CD14-positive monocyte (primary cell): Measurements from ENCODE around the gene ACKR3. TPM values are rescaled to one million over a fixed set of nuclear protein-coding genes. Genes with fewer than 3 reads are reported as not detected.

Experiments
- DNase-seq, 3 donors: peaks; one replicate each; pipeline ENCODE4 v3.0.0-alpha.2; 2011 to 2022
- H2AFZ ChIP-seq: 2 replicates; pipeline ENCODE4 v1.6.0; 2012; ENCODE audit warnings: mild to moderate bottlenecking, low read depth, low read length, inconsistent platforms; ENCODE audit not compliant: insufficient read depth, poor library complexity, severe bottlenecking
- H3K27ac ChIP-seq, 2 donors: 1 replicate in 1 of 2; 2 replicates in 1 of 2; pipeline ENCODE4 v1.5.1; 2012 to 2013; ENCODE audit warnings: low read length in 2 of 2, control low read depth in 1 of 2, inconsistent platforms in 1 of 2, low read depth in 1 of 2, mild to moderate bottlenecking in 1 of 2
- H3K27me3 ChIP-seq, 2 donors: one replicate each; pipeline versions ENCODE4 v1.6.0 to v1.6.1; 2011 to 2013; ENCODE audit warnings: low read length in 2 of 2; ENCODE audit not compliant: control insufficient read depth in 2 of 2, insufficient read depth in 2 of 2
- H3K36me3 ChIP-seq, 2 donors: replicated peaks in 1 of 2; 1 replicate in 1 of 2; 2 replicates in 1 of 2; pipeline versions ENCODE4 v1.5.1 to v1.6.1; 2012 to 2013; ENCODE audit warnings: low read length in 2 of 2, control low read depth in 1 of 2, inconsistent platforms in 1 of 2, mild to moderate bottlenecking in 1 of 2; ENCODE audit not compliant: insufficient read depth in 2 of 2, control insufficient read depth in 1 of 2
- H3K4me1 ChIP-seq, 2 donors: 1 replicate in 1 of 2; 2 replicates in 1 of 2; pipeline versions ENCODE4 v1.5.1 to v1.6.1; 2012 to 2013; ENCODE audit warnings: low read length in 2 of 2, control low read depth in 1 of 2, inconsistent platforms in 1 of 2, mild to moderate bottlenecking in 1 of 2, moderate library complexity in 1 of 2; ENCODE audit not compliant: insufficient read depth in 2 of 2, control insufficient read depth in 1 of 2
- H3K4me2 ChIP-seq: replicated peaks from 2 replicates; pipeline ENCODE3; 2012; ENCODE audit warnings: low read length, moderate library complexity, mild to moderate bottlenecking; ENCODE audit not compliant: poor library complexity, severe bottlenecking; ENCODE audit errors: extremely low read depth
- H3K4me3 ChIP-seq, 3 experiments: fragments of 200-600 bp in 1 of 3; sonication (generic) in 1 of 3; replicated peaks in 1 of 3; 1 replicate in 2 of 3; 2 replicates in 1 of 3; pipeline ENCODE4 v1.5.1; 2011 to 2013; ENCODE audit warnings: low read length in 3 of 3, mild to moderate bottlenecking in 3 of 3, control low read depth in 2 of 3, low read depth in 2 of 3, inconsistent platforms in 1 of 3, moderate library complexity in 1 of 3
- H3K79me2 ChIP-seq: 2 replicates; pipeline ENCODE4 v1.6.0; 2012; ENCODE audit warnings: mild to moderate bottlenecking, control low read depth, inconsistent platforms, low read length, moderate library complexity; ENCODE audit not compliant: insufficient read depth
- H3K9ac ChIP-seq: 2 replicates; pipeline ENCODE4 v1.6.0; 2017; ENCODE audit warnings: low read length, mild to moderate bottlenecking; ENCODE audit not compliant: insufficient read depth, poor library complexity, severe bottlenecking
- H3K9me3 ChIP-seq, 2 donors: replicated peaks in 1 of 2; 1 replicate in 1 of 2; 2 replicates in 1 of 2; pipeline versions ENCODE4 v1.5.1 to v1.6.1; 2012 to 2013; ENCODE audit warnings: low read length in 2 of 2, control low read depth in 1 of 2; ENCODE audit not compliant: control insufficient read depth in 1 of 2, insufficient read depth in 1 of 2
- H4K20me1 ChIP-seq: 2 replicates; pipeline ENCODE4 v1.6.0; 2012; ENCODE audit warnings: mild to moderate bottlenecking, low read length, control low read depth, moderate library complexity; ENCODE audit not compliant: insufficient read depth
- H3K27ac Mint-ChIP-seq, 7 donors: one replicate each; pipeline ENCODE4 v1.8.0; 2020; ENCODE audit warnings: mild to moderate bottlenecking in 7 of 7, mixed read lengths in 7 of 7, moderate library complexity in 6 of 7, inconsistent platforms in 2 of 7
- H3K27me3 Mint-ChIP-seq, 3 donors: one replicate each; pipeline ENCODE4 v1.8.0; 2021 to 2022; ENCODE audit warnings: low read depth in 3 of 3, mild to moderate bottlenecking in 3 of 3, mixed read lengths in 3 of 3, moderate library complexity in 3 of 3, inconsistent platforms in 1 of 3
- H3K36me3 Mint-ChIP-seq, 2 donors: one replicate each; pipeline ENCODE4 v1.8.0; 2020; ENCODE audit warnings: mixed read lengths in 2 of 2, inconsistent platforms in 1 of 2, mild to moderate bottlenecking in 1 of 2
- H3K4me1 Mint-ChIP-seq: one replicate; pipeline ENCODE4 v1.8.0; 2020; ENCODE audit warnings: mild to moderate bottlenecking, mixed read lengths
- H3K4me3 Mint-ChIP-seq, 2 donors: one replicate each; pipeline ENCODE4 v1.8.0; 2020; ENCODE audit warnings: mild to moderate bottlenecking in 2 of 2, mixed read lengths in 2 of 2, moderate library complexity in 1 of 2
- H3K9me3 Mint-ChIP-seq, 7 donors: one replicate each; pipeline ENCODE4 v1.8.0; 2020 to 2022; ENCODE audit warnings: mixed read lengths in 7 of 7, mild to moderate bottlenecking in 6 of 7, moderate library complexity in 6 of 7, inconsistent platforms in 2 of 7
- CTCF ChIP-seq: fragments of 200-600 bp; IDR thresholded peaks from one replicate; pipeline ENCODE4 v1.8.0; 2022; ENCODE audit warnings: antibody characterized with exemption, mild to moderate bottlenecking
- WGBS: methylation state at CpG from one replicate; pipeline ENCODE4 v1.1.5; 2013; ENCODE audit warnings: missing lambda C conversion rate; ENCODE audit not compliant: insufficient coverage; 5-methylcytosine and 5-hydroxymethylcytosine counted together
- intact Hi-C, 2 donors: fragments of 100-400 bp; cut with micrococcal nuclease; formaldehyde crosslinking; loops; one replicate each; pipeline versions ENCODE4 v1.15.0 to v1.15.1; 2023
- polyA plus RNA-seq, 3 donors: library from polyadenylated mRNA; depleted of rRNA in 1 of 3; unstranded in 2 of 3; stranded (reverse) in 1 of 3; fragments of 300-500 nt in 2 of 3; fragments of >200 nt in 1 of 3; fragmentation: Illumina TruSeq in 2 of 3; gene quantifications; 1 replicate in 2 of 3; 2 replicates in 1 of 3; pipeline ENCODE4 v1.2.3, GENCODE V29; 2012 to 2021

Gene ACKR3
- polyA plus RNA-seq, 3 donors: 0.41 to 13.3 (median 0.79) TPM

- H3K9ac ChIP-seq: no peak overlapping the region
- no peaks in the 10 kb centered on the region for H3K36me3 ChIP-seq
- H3K4me2 ChIP-seq: peak overlapping the region; percentile 17
- intact Hi-C loops: no loop called here
- Mint-ChIP-seq H3K9me3 (peaks cover 4 to 10% (median 5%) of the 10 kb centered on the region in 7 donors), H3K4me1 (peaks cover 71% of the 10 kb centered on the region), H3K4me3 (peak overlapping the region in 1 of 2 donors; percentile 22), H3K36me3 (peaks cover 0 to 5% of the 10 kb centered on the region in 2 donors), H3K27ac (peak overlapping the region in 6 of 7 donors; percentile 53 to 87 (median 64)), H3K27me3 (peaks cover 0 to 2% (median 0%) of the 10 kb centered on the region in 3 donors)
- H3K4me3 ChIP-seq: no peak overlapping the region
- no peaks in the 10 kb centered on the region for H3K79me2 ChIP-seq
- no peak overlapping the region for H2AFZ ChIP-seq
- 0% methylated on average over 2 of the region's 11 CpGs for WGBS
- peak overlapping the region in 1 of 2 donors; percentile 1 for H3K27ac ChIP-seq
- no peaks in the 10 kb centered on the region for H3K27me3 ChIP-seq
- DNase-seq: peak in 2 of 3 donors; percentile 34
- no peaks in the 10 kb centered on the region for H4K20me1 ChIP-seq
- peaks cover 46 to 51% of the 10 kb centered on the region in 2 donors for H3K4me1 ChIP-seq
- peaks cover 0 to 4% of the 10 kb centered on the region in 2 donors for H3K9me3 ChIP-seq
- no peak for TF ChIP-seq CTCF
Measured at GRCh38 chr2:236552581-236553363, 16.9 kb upstream of the ACKR3 start.

- 84% methylated on average over 8 of the region's 8 CpGs for WGBS
- TF ChIP-seq CTCF: no peak
- peaks cover 0 to 5% of the 10 kb centered on the region in 2 donors for H3K36me3 Mint-ChIP-seq
- Histone ChIP-seq H3K9me3 (peaks cover 0 to 4% of the 10 kb centered on the region in 2 donors), H3K4me1 (peaks cover 39 to 43% of the 10 kb centered on the region in 2 donors), H3K27ac (no peak overlapping the region), H3K36me3 (no peaks in the 10 kb centered on the region), H3K9ac (no peak overlapping the region), H2AFZ (no peak overlapping the region), H4K20me1 (no peaks in the 10 kb centered on the region), H3K79me2 (no peaks in the 10 kb centered on the region), H3K27me3 (no peaks in the 10 kb centered on the region), H3K4me3 (no peak overlapping the region), H3K4me2 (no peak overlapping the region)
- no peak overlapping the region for H3K4me3 Mint-ChIP-seq
- intact Hi-C loops: no loop called here
- no peak for DNase-seq
- no peak overlapping the region for H3K27ac Mint-ChIP-seq
- H3K4me1 Mint-ChIP-seq: peaks cover 66% of the 10 kb centered on the region
- H3K27me3 Mint-ChIP-seq: peaks cover 0 to 2% (median 0%) of the 10 kb centered on the region in 3 donors
- peaks cover 4 to 10% (median 5%) of the 10 kb centered on the region in 7 donors for H3K9me3 Mint-ChIP-seq
Measured at GRCh38 chr2:236553522-236553921, 16.1 kb upstream of the ACKR3 start.
